ENCODE data around the gene ACTR6.

DNA sequence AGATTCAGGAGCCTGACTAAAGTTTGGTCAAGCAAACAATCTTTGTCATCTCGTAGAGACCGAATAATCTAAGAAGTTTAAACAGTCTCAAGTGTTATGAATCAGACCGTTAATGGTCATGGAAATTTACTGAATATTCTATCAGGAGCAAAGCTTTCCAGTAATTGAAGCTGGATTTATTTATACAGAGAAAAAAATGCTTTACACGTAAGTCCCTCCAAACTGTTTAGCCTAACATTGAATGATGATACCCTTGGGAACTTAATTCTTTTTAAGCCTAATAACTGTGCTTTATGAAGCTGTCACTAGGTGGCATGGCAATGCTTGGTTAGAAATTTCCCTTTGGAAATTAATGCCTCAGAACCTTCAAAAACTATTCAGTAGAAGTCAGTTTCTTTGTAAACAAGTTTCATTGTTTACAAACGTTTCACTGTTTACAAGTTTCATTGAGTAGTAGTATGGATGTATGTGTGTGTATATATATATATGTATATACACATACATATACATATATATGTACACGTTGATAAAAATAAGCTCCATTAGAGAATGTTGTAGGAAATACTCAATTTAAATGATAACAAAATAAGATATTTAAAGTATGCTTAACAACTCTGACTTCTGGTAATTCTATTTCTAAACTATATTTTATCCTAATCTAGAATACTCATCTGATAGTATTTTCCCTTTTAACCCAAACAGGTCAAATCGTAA, 34.1 kb downstream of the ACTR6 start:
- TF ChIP-seq, protein P1, sequence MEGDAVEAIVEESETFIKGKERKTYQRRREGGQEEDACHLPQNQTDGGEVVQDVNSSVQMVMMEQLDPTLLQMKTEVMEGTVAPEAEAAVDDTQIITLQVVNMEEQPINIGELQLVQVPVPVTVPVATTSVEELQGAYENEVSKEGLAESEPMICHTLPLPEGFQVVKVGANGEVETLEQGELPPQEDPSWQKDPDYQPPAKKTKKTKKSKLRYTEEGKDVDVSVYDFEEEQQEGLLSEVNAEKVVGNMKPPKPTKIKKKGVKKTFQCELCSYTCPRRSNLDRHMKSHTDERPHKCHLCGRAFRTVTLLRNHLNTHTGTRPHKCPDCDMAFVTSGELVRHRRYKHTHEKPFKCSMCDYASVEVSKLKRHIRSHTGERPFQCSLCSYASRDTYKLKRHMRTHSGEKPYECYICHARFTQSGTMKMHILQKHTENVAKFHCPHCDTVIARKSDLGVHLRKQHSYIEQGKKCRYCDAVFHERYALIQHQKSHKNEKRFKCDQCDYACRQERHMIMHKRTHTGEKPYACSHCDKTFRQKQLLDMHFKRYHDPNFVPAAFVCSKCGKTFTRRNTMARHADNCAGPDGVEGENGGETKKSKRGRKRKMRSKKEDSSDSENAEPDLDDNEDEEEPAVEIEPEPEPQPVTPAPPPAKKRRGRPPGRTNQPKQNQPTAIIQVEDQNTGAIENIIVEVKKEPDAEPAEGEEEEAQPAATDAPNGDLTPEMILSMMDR (conservative IDR thresholded peaks at IDR 0.05): peak; percentile 82
- no peak for TF ChIP-seq EZH2 (IDR thresholded peaks at IDR 0.05; ENCODE audit: low read depth)
